HG03575 (cell line): ENCODE measurements around the gene TMEM256.

Experiments used
- ATAC-seq: cut with Tn5 transposase; IDR thresholded peaks from one replicate; pipeline ENCODE4 v1.9.1; 2021; ENCODE audit not compliant: unreplicated experiment, insufficient number of reproducible peaks, low FRiP score; ENCODE audit errors: extremely low read depth

The TMEM256 gene

DNA sequence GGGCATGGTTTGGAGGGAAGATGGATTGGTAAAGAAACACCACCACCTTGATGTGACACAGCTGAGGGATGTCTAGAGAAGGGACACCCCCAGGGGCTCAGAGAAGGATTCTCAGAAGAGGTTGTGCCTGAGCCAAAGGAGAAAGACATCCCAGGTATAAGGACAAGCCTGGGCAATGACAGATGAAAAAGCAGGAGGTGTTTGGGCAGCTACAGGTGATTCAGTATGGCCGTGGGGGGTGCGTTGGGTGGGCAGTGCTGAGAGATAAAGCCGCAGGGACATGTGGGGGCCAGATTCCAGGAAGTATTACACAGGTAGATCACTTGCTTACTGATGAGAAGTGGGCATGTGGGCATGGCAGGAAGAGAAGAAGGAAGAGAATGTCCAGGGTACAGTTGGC is 42.0 kb downstream of the TMEM256 start:
- no peak for ATAC-seq

DNA sequence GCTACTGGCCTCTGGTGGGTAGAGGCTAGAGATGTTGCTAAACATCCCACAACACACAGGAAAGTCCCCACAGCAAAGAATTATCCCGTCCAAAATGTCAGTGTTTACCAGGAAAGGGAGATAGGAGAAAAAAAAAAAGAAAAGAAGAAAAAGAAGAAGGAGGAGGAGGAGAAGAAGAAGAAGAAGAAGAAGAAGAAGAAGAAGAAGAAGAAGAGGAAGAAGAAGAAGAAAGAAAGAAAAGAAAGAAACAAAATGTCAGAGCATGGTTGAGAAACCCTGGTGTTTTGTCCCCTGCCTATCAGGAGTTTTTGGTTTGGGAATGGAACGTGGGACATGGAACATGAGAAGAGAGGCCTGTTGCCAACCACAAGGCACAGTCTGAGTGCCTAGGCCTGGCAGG is 46.5 kb downstream of the TMEM256 start:
- no peak for ATAC-seq

DNA sequence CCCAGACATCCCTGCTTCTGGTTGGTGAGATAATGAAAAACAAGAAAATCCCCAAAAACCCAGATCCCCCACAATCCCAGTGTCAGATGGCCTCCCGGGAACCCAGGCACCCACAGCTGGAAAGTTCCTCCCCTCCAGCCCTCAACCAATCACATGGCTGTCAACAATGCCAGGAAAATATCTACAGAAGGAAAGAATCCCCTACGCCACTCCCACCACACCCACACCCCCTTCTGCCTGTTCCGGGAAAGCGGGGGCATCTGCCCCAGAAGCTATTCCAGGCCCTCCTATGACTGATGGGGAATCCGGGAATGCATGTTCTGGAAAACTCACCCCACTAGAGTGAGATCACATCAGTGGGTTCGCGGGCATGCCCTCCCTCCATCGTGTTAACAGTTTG is 47.1 kb downstream of the TMEM256 start:
- ATAC-seq = no peak

DNA sequence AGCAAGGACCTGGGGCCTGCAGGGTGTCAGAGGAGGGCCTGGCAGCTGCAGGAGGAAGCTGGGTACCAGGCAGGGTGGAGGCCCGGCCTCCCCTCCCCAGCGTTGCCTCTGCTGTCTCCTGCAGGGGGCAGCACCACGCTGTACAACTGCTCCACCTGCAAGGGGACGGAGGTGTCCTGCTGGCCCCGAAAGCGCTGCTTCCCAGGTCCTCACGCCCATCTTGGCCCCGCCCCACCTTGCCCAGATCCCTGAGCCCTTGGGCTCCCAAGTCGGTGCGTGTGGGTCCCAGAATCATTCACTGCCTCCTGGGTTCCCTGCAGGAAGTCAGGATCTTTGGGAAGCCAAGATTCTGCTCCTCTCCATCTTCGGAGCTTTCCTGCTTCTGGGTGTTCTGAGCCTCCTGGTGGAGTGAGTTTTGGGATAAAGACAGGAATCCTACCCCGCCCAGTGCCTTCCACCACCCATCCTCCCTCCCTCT is 47.8 kb downstream of the TMEM256 start:
- no peak for ATAC-seq

DNA sequence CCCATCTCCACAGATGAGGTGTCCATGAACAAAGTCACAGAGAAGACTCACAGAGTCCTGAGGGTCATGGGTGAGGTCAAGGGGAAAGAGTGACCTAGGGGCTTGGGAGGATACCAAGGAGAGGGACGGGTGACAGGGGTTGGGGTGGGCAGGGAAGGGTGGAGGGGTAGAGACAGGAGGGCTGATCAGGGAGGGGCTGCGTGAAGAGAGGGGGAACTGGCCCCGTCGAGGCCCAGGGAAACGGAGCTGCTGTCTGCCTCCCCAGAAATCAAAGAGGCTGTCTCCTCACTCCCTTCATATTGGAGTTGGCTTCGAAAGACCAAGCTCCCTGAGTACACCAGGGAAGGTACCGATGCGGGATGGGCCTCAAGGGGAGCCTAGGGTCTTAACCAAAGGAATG is 48.3 kb downstream of the TMEM256 start:
- ATAC-seq = no peak

DNA sequence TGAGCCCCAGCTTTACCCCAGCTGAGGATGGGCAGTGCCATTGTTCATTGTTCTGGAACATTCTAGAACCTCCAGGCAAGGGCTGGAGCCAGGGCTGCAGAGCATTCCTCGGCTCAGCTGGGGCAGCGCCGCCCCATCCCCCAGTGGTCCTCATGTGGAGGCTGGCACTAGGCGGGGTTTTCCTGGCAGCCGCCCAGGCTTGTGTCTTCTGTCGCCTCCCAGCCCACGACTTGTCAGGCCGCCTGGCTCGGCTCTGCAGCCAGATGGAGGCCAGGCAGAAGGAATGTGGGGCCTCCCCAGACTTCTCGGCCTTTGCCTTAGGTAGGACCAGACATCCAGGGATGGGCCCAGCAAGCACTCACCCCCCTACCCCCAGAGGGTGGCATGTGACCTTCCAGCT is 48.8 kb downstream of the TMEM256 start, which contains the start of gene TMEM95:
TMEM95 (plus strand) TSS at position 104 of the 400 bp plus-strand sequence; CDS start at position 153, 49 bp downstream.
- no peak for ATAC-seq

DNA sequence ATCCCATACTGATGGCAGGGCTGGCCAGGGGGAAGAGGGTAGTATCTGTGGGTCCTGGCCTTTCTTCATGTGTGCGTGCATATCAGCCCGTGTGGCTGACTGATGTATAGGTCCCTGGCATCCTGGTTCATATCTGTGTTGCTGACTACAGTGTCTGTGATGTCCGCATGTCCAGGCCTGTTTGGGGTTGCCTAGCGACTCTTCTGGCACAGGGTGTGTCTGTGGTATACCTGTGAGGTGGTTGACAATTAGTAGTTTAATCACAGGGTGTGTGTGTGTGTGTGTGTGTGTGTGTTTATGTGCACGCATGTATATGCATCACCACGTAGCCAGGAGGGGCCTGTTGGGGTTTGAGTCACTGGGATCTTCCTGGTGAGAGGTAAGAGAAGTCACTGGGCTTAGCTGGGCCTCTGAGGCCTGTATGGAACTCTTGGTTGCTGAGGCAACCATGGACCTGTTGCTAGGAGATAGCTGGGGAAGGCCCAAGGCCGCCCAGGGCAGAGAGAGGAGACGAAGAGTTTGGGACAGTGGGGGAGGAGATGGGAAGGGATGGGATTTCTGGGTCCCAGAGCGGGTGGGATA is 49.5 kb downstream of the TMEM256 start:
- no peak for ATAC-seq
